HK-2 (cell line): Measurements from ENCODE around the gene MAPK1.
A peak's percentile ranks its signal among the peaks of the same experiment; 100 is the strongest.
"Not testable (repeated sequence)": the region's sequence is repeated elsewhere in the genome, so short reads cannot be mapped to it uniquely, and the experiment has no call there.

Experiments used
- DNase-seq: peaks from one replicate; pipeline ENCODE4 v3.0.0-alpha.2; 2018; ENCODE audit not compliant: unreplicated experiment

MAPK1 gene

GRCh38 chr22:21790849-21791610, 76.4 kb downstream of the MAPK1 start:
- not testable (repeated sequence) for DNase-seq

GRCh38 chr22:21790359-21790758, 77.1 kb downstream of the MAPK1 start:
- no peak for DNase-seq

- not testable (repeated sequence) for DNase-seq
Observed at GRCh38 chr22:21787565-21787964, 79.9 kb downstream of the MAPK1 start.

- DNase-seq, result no peak
Observed at GRCh38 chr22:21780259-21780658, 87.2 kb downstream of the MAPK1 start.

- no peak for DNase-seq
Observed at GRCh38 chr22:21779444-21779843, 88.0 kb downstream of the MAPK1 start.

- DNase-seq, result peak; percentile 8
Observed at GRCh38 chr22:21778705-21779363, 88.6 kb downstream of the MAPK1 start.

GRCh38 chr22:21771631-21771976, 95.8 kb downstream of the MAPK1 start:
- no peak for DNase-seq

GRCh38 chr22:21768435-21768834, 99.0 kb downstream of the MAPK1 start:
- DNase-seq, result no peak

- no peak for DNase-seq
Observed at GRCh38 chr22:21766691-21767462, 100.6 kb downstream of the MAPK1 start.

GRCh38 chr22:21765909-21766529, 101.4 kb downstream of the MAPK1 start:
- no peak for DNase-seq

- no peak for DNase-seq
Observed at GRCh38 chr22:21764038-21764804, 103.2 kb downstream of the MAPK1 start.

GRCh38 chr22:21762712-21763581, 104.5 kb downstream of the MAPK1 start:
- no peak for DNase-seq

- no peak for DNase-seq
Observed at GRCh38 chr22:21761994-21762680, 105.3 kb downstream of the MAPK1 start.

- DNase-seq, result no peak
Observed at GRCh38 chr22:21761086-21761485, 106.4 kb downstream of the MAPK1 start.

GRCh38 chr22:21760640-21761039, 106.8 kb downstream of the MAPK1 start:
- DNase-seq, result no peak

- no peak for DNase-seq
Observed at GRCh38 chr22:21759646-21760376, 107.6 kb downstream of the MAPK1 start.

GRCh38 chr22:21759093-21759492, 108.4 kb downstream of the MAPK1 start:
- DNase-seq, result no peak

- no peak for DNase-seq
Observed at GRCh38 chr22:21758091-21758864, 109.2 kb downstream of the MAPK1 start.
